ENCODE measurements around the gene MYT1. TPM values are rescaled to one million over a fixed set of nuclear protein-coding genes. Genes with fewer than 3 reads are reported as not detected.

Gene MYT1
- total and polyA plus RNA-seq, 2 of the 8 experiments (the other 6 are each of a cell fraction or from before 2014, with no cell fraction given), result 0.63 to 2.0 TPM

DNA sequence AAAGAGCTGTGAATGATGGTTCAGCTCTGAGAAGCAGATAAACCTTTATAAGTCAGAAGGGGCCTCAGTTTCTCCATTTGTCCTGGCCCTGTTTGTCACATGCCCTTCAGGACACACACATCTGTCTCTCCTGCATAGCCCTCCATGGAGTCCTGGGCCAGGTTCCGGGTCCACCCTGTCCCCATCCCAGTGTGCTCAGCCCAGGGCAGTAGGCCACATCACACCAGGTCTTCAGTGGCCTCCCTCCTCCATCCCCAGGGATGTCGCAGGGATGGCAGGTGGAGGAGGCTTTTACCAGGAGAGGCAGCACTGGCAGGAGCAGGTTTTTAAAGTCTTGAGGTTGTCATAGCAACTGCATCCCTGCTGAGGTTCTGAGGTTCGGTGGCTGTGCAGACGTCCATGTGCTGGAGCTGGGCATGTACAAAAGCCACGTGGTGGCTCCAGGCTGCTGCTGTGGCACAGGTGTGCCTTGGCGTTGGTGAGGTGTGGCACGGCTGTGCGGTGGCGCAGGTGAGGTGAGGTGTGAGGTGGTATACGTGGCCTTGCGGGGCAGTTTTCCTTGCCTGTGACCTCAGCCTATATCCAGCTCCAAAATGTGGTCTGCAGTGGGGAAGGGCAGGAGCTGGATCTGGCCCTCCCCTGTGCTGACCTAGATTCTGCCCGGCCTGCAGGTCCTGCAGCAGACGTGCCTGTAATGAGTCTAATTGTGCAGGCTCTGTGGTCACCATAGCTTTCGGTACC, 48.9 kb upstream of the MYT1 start (continued):
- TF ChIP-seq SUZ12 (IDR thresholded peaks at IDR 0.05; ENCODE audit: low read length) (no peak), CBX5 (IDR thresholded peaks at IDR 0.05; ENCODE audit: low read depth, low read length) (no peak), RAD21 (IDR thresholded peaks at IDR 0.05 in 1 of 2, conservative IDR thresholded peaks at IDR 0.05 in 1 of 2; ENCODE audit: low read depth in 2 of 2, low read length in 2 of 2) (no peak), SAP30 (IDR thresholded peaks at IDR 0.05; ENCODE audit: insufficient read depth, insufficient replicate concordance, low read length) (no peak)

Data from H1 (cell line).